Activated CD8-positive, alpha-beta T cell treated with anti-CD3 and anti-CD28 coated beads for 36 hours (primary cell): ENCODE data around the gene SLAMF1. TPM values are rescaled to one million over a fixed set of nuclear protein-coding genes. Genes with fewer than 3 reads are reported as not detected.
"Not testable (repeated sequence)": the region's sequence is repeated elsewhere in the genome, so short reads cannot be mapped to it uniquely, and the experiment has no call there.

ENCODE experiments used
- ATAC-seq: fragments of 200-7000 bp; cut with Tn5 transposase; one replicate; pipeline ENCODE4 v1.10.0; 2021; ENCODE audit warnings: mild to moderate bottlenecking, moderate library complexity
- CTCF ChIA-PET: fragments of 350-600 bp; sonication (Branson Sonifier 250); formaldehyde crosslinking; loops from one replicate; lab custom pipeline; 2021; ENCODE audit warnings: antibody characterized with exemption; lab: Charles Lee
- POLR2A ChIA-PET: fragments of 350-600 bp; sonication (Branson Sonifier 250); formaldehyde crosslinking; loops from one replicate; lab custom pipeline; 2021; ENCODE audit warnings: antibody characterized with exemption; lab: Charles Lee
- DNase-seq: peaks from one replicate; pipeline ENCODE4 v3.0.0-alpha.2; 2020
- H3K27ac Mint-ChIP-seq: one replicate; pipeline ENCODE4 v1.8.0; 2021; ENCODE audit warnings: mild to moderate bottlenecking, mixed read lengths
- H3K27me3 Mint-ChIP-seq: one replicate; pipeline ENCODE4 v1.8.0; 2021; ENCODE audit warnings: mixed read lengths
- H3K36me3 Mint-ChIP-seq: one replicate; pipeline ENCODE4 v1.8.0; 2021; ENCODE audit warnings: low read depth, mixed read lengths
- H3K4me1 Mint-ChIP-seq: one replicate; pipeline ENCODE4 v1.8.0; 2021; ENCODE audit warnings: low read depth, mixed read lengths
- H3K4me3 Mint-ChIP-seq: one replicate; pipeline ENCODE4 v1.8.0; 2021; ENCODE audit warnings: mild to moderate bottlenecking, moderate library complexity, mixed read lengths
- H3K9me3 Mint-ChIP-seq: one replicate; pipeline ENCODE4 v1.8.0; 2021; ENCODE audit warnings: mixed read lengths
- intact Hi-C: fragments of 100-400 bp; cut with micrococcal nuclease; formaldehyde crosslinking; loops from one replicate; pipeline ENCODE4 v1.10.0; 2022
- total RNA-seq, 2 experiments: library from RNA; stranded (reverse); gene quantifications; one replicate each; pipeline ENCODE4 v1.2.3, GENCODE V29; 2021
- TF ChIP-seq, protein P1 (sequence below): fragments of 200-600 bp; IDR thresholded peaks from one replicate; pipeline ENCODE4 v1.8.0; 2022; ENCODE audit warnings: antibody characterized with exemption, mild to moderate bottlenecking

Gene SLAMF1
- total RNA-seq, 2 experiments from 2014 or later = 65.9 to 67.8 TPM

DNA sequence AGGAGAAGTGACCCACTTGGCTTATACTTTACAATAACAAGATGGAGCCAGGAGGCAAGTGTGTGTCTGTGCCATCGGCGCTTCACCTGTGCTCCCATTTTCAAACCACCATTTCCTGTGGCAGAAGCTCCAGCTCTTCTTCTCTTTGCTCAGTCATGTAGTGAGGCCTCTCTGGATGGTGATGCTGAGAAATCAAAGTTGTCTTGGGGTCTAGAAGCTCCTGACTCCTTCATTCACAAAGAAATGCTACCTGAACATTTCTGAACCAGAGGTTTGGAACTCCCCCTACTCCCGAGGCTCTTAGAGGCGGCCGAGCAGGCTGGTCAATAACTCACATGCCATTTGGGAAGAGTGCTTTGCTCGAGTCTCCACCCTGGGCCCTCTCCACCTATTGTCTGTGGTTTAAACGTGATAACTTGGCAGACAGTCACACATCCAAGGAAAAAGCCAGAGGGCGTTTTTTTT is 18.0 kb downstream of the SLAMF1 start:
- TF ChIP-seq, protein P1, sequence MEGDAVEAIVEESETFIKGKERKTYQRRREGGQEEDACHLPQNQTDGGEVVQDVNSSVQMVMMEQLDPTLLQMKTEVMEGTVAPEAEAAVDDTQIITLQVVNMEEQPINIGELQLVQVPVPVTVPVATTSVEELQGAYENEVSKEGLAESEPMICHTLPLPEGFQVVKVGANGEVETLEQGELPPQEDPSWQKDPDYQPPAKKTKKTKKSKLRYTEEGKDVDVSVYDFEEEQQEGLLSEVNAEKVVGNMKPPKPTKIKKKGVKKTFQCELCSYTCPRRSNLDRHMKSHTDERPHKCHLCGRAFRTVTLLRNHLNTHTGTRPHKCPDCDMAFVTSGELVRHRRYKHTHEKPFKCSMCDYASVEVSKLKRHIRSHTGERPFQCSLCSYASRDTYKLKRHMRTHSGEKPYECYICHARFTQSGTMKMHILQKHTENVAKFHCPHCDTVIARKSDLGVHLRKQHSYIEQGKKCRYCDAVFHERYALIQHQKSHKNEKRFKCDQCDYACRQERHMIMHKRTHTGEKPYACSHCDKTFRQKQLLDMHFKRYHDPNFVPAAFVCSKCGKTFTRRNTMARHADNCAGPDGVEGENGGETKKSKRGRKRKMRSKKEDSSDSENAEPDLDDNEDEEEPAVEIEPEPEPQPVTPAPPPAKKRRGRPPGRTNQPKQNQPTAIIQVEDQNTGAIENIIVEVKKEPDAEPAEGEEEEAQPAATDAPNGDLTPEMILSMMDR = no peak
- no peaks in the 10 kb centered on the region for H3K9me3 Mint-ChIP-seq
- ATAC-seq = no peak
- no peak for DNase-seq
- POLR2A ChIA-PET = interaction anchor here (0.7 to 6.4 kb wide), 9 partner anchors 9 to 80 kb away, joined by 3 to 38 read pairs (median 7); partner anchors contain the start of gene SLAMF1
- CTCF ChIA-PET = interaction anchor here (1.4 to 4.3 kb wide), 6 partner anchors 9 to 55 kb away, joined by 4 to 28 read pairs (median 6); no protein-coding TSS in a partner anchor
- peak overlapping the region; percentile 98 for H3K27ac Mint-ChIP-seq
- intact Hi-C loops = loop anchor here (5.0 kb wide), 2 partner anchors 53 to 83 kb away; partner anchors contain the start of gene CD48
- H3K36me3 Mint-ChIP-seq = peaks cover 85% of the 10 kb centered on the region
- peaks cover 95% of the 10 kb centered on the region for H3K4me1 Mint-ChIP-seq
- peak overlapping the region; percentile 67 for H3K4me3 Mint-ChIP-seq
- H3K27me3 Mint-ChIP-seq = no peaks in the 10 kb centered on the region

DNA sequence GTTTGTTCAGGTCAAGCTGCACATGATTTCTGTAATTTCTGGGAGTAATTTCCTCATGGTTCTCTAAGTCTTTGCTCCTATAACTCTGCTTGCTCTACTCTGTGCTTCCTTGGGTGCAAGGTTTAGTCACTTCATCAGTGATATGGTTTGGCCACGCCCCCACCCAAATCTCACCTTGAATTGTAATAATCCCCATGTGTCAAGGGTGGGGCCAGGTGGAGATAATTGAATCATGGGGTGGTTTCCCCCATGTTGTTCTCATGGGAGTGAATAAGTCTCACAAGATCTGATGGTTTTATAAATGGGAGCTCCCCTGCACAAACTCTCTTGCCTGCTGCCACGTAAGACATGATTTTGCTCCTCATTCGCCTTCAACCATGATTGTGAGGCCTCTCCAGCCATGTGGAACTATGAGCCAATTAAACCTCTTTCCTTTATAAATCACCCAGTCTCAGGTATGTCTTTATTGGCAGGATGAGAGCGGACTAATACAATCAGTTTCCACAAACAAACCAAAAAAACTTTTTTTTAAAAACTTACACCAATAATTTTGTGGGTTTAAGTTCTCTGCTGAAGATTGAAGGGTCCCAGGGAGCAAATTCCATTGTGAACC is 19.1 kb downstream of the SLAMF1 start:
- ATAC-seq (peak; percentile 11), DNase-seq (peak; percentile 92)
- ChIA-PET POLR2A (interaction anchor here (1.2 to 6.4 kb wide), 8 partner anchors 9 to 51 kb away, joined by 3 to 38 read pairs (median 8); partner anchors contain the start of gene SLAMF1), CTCF (interaction anchor here (1.0 to 4.3 kb wide), 6 partner anchors 8 to 57 kb away, joined by 3 to 28 read pairs (median 4); partner anchors contain the start of gene SLAMF1)
- peaks cover 83% of the 10 kb centered on the region for H3K36me3 Mint-ChIP-seq
- peak overlapping the region; percentile 98 for H3K27ac Mint-ChIP-seq
- peaks cover 94% of the 10 kb centered on the region for H3K4me1 Mint-ChIP-seq
- peak overlapping the region; percentile 67 for H3K4me3 Mint-ChIP-seq
- intact Hi-C loops = loop anchor here (2.0 to 5.0 kb wide), 3 partner anchors 13 to 85 kb away; partner anchors contain the start of gene CD48
- H3K27me3 Mint-ChIP-seq, H3K9me3 Mint-ChIP-seq: not testable (repeated sequence)

DNA sequence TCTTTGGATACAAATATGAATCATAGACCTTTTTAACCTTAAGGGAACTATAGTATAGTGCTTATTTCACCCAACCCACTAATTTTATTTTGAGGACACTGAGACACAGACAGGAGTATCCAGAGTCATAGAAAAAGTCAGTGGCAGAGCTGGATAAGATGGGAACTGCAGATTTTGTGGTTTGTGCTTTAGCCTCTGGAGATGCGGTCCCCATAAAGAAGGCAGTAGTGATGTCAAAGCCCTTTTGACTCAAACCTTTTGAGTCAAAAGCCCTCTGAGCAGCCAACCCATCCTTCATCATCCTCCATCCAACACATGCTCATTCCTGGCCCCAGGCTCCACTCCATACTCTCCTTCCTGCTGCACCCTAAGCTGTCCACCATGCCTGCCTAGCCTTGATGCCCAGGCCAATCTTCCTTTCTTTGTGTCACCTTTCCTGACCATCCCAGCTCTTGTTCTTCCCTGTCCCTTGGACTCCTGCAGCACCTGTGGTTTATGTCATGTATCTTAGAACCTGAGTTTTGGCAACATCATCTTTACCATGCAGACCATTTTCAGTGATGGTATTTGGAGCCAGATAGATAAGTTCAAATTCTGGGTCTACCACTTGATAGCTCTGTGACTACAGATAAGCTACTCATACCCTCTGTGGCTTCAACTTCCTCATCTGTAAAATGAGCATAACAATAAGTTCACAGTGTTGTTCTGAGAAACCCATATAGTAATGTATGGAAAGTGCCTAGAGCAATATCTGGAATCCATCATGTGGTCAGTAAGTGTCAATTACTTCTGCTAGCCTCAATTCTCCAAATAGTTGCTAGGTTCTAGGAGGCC is 20.1 kb downstream of the SLAMF1 start:
- Mint-ChIP-seq H3K27ac (peak overlapping the region; percentile 98), H3K36me3 (peaks cover 85% of the 10 kb centered on the region), H3K4me1 (peaks cover 96% of the 10 kb centered on the region), H3K4me3 (peak overlapping the region; percentile 60), H3K27me3 (no peaks in the 10 kb centered on the region), H3K9me3 (no peaks in the 10 kb centered on the region)
- ChIA-PET POLR2A (interaction anchor here (0.6 to 6.4 kb wide), 9 partner anchors 8 to 100 kb away, joined by 3 to 38 read pairs (median 4); partner anchors contain the start of gene SLAMF1), CTCF (interaction anchor here (0.6 to 4.3 kb wide), 6 partner anchors 11 to 154 kb away, joined by 3 to 21 read pairs (median 3); no protein-coding TSS in a partner anchor)
- TF ChIP-seq, protein P1 = no peak
- intact Hi-C loops = loop anchor here (2.0 to 5.0 kb wide), 3 partner anchors 14 to 86 kb away; partner anchors contain the start of gene CD48
- no peak for DNase-seq
- peak; percentile 34 for ATAC-seq

DNA sequence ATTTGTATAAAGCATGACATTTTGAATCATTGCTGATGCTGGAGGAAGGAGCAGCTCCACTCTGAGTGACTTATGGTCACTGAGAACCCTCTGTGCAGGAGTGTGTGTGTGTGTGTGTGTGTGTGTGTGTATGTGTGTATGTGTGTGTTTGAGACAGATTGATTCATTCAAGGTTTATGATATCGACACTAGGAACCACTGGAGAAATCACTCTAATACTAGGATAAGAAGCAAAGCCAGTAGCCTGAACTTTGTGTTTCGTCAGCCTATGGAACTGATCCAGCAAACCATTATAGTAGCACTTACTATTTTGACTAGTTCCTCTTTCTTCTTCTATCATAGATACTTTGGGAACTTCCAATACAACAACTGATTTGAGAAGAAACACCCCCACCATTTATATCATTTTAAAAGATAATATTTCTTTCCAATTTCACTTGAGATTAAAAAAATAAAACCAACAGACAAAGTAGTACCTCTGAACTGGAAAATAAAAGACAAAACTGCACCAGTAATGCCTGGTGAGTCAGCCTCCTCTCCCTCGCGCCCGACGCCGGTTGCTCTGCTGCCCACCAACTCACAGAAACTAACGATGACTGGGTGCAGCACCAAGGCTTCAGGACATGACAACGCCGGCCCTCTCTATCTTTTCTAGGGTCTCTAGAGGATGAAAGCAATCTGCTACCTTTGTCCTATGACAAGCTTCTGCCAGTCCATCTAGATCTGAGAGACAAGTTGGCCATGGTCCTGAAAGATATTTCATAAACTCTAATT is 20.9 kb downstream of the SLAMF1 start:
- ChIA-PET POLR2A (interaction anchor here (0.6 to 6.4 kb wide), 6 partner anchors 14 to 101 kb away, joined by 3 to 38 read pairs (median 12); partner anchors contain the start of gene SLAMF1), CTCF (interaction anchor here (0.6 to 4.3 kb wide), 4 partner anchors 12 to 153 kb away, joined by 3 to 21 read pairs (median 3); no protein-coding TSS in a partner anchor)
- DNase-seq = peak; percentile 86
- H3K27me3 Mint-ChIP-seq = no peaks in the 10 kb centered on the region
- peak overlapping the region; percentile 60 for H3K4me3 Mint-ChIP-seq
- TF ChIP-seq, protein P1 = no peak
- peak overlapping the region; percentile 98 for H3K27ac Mint-ChIP-seq
- ATAC-seq = peak; percentile 38
- intact Hi-C loops = loop anchor here (2.0 to 5.0 kb wide), 3 partner anchors 15 to 86 kb away; partner anchors contain the start of gene CD48
- H3K4me1 Mint-ChIP-seq = peaks cover 96% of the 10 kb centered on the region
- H3K9me3 Mint-ChIP-seq = no peaks in the 10 kb centered on the region
- peaks cover 85% of the 10 kb centered on the region for H3K36me3 Mint-ChIP-seq
